Activated CD4-positive, alpha-beta T cell treated with anti-CD3 and anti-CD28 coated beads for 24 hours (primary cell): ENCODE data around the gene FAS.
A peak's percentile ranks its signal among the peaks of the same experiment; 100 is the strongest.

ENCODE experiments used
- DNase-seq, 2 donors: peaks; one replicate each; pipeline ENCODE4 v3.0.0-alpha.2; 2020; ENCODE audit warnings: low read depth in 2 of 2

The FAS gene

GRCh38 chr10:88971221-88972061 is 19.2 kb upstream of the FAS start:
- no peak for DNase-seq

GRCh38 chr10:88974012-88974411 is 16.6 kb upstream of the FAS start:
- DNase-seq, result no peak

- no peak for DNase-seq
These were observed 15.9 kb upstream of the FAS start for GRCh38 chr10:88974446-88975376.

GRCh38 chr10:88975377-88975720 is 15.2 kb upstream of the FAS start:
- DNase-seq, result no peak

- DNase-seq, result no peak
These were observed 12.1 kb upstream of the FAS start for GRCh38 chr10:88978463-88978862.

- DNase-seq, result no peak
These were observed 11.4 kb upstream of the FAS start for GRCh38 chr10:88979153-88979562.

- no peak for DNase-seq
These were observed 11.0 kb upstream of the FAS start for GRCh38 chr10:88979603-88980002.

GRCh38 chr10:88980247-88980646 is 10.4 kb upstream of the FAS start:
- DNase-seq, result no peak

GRCh38 chr10:88980800-88981199 is 9.8 kb upstream of the FAS start:
- no peak for DNase-seq

GRCh38 chr10:88981435-88981834 is 9.2 kb upstream of the FAS start:
- DNase-seq, result no peak

GRCh38 chr10:88982366-88982765 is 8.2 kb upstream of the FAS start:
- DNase-seq, result no peak

- no peak for DNase-seq
These were observed 7.4 kb upstream of the FAS start for GRCh38 chr10:88983206-88983605.

GRCh38 chr10:88983939-88984338 is 6.7 kb upstream of the FAS start:
- no peak for DNase-seq

GRCh38 chr10:88984525-88984924 is 6.1 kb upstream of the FAS start:
- DNase-seq, result no peak

GRCh38 chr10:88986549-88987242 is 3.9 kb upstream of the FAS start:
- no peak for DNase-seq

GRCh38 chr10:88987243-88987725 is 3.3 kb upstream of the FAS start:
- no peak for DNase-seq

- DNase-seq, result no peak
These were observed 2.8 kb upstream of the FAS start for GRCh38 chr10:88987840-88988239.

GRCh38 chr10:88989423-88989822 is 1.2 kb upstream of the FAS start:
- DNase-seq, result no peak

- DNase-seq, result no peak
These were observed 694 bp upstream of the FAS start for GRCh38 chr10:88989824-88990383.

GRCh38 chr10:88991161-88991898 is 732 bp downstream of the FAS start:
- peak; percentile 44 to 62 for DNase-seq

GRCh38 chr10:88991899-88992320 is 1.3 kb downstream of the FAS start:
- no peak for DNase-seq
